Hair follicular keratinocyte (primary cell): ENCODE results near the gene LPIN3. TPM values are rescaled to one million over a fixed set of nuclear protein-coding genes. Genes with fewer than 3 reads are reported as not detected.

ENCODE experiments used
- total RNA-seq: library from RNA; depleted of rRNA; stranded (reverse); fragments of >200 nt; gene quantifications from 2 replicates; pipeline ENCODE4 v1.2.3, GENCODE V29; 2015

LPIN3 gene, protein sequence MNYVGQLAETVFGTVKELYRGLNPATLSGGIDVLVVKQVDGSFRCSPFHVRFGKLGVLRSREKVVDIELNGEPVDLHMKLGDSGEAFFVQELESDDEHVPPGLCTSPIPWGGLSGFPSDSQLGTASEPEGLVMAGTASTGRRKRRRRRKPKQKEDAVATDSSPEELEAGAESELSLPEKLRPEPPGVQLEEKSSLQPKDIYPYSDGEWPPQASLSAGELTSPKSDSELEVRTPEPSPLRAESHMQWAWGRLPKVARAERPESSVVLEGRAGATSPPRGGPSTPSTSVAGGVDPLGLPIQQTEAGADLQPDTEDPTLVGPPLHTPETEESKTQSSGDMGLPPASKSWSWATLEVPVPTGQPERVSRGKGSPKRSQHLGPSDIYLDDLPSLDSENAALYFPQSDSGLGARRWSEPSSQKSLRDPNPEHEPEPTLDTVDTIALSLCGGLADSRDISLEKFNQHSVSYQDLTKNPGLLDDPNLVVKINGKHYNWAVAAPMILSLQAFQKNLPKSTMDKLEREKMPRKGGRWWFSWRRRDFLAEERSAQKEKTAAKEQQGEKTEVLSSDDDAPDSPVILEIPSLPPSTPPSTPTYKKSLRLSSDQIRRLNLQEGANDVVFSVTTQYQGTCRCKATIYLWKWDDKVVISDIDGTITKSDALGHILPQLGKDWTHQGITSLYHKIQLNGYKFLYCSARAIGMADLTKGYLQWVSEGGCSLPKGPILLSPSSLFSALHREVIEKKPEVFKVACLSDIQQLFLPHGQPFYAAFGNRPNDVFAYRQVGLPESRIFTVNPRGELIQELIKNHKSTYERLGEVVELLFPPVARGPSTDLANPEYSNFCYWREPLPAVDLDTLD
- 9.3 and 16.2 TPM in 2 replicates for total RNA-seq

GRCh38 chr20:41340327-41341055 is at the start of gene LPIN3:
Gene LPIN3 (plus strand): TSS chr20:41340821. CDS start chr20:41345804, 4,983 bp downstream.

DNA sequence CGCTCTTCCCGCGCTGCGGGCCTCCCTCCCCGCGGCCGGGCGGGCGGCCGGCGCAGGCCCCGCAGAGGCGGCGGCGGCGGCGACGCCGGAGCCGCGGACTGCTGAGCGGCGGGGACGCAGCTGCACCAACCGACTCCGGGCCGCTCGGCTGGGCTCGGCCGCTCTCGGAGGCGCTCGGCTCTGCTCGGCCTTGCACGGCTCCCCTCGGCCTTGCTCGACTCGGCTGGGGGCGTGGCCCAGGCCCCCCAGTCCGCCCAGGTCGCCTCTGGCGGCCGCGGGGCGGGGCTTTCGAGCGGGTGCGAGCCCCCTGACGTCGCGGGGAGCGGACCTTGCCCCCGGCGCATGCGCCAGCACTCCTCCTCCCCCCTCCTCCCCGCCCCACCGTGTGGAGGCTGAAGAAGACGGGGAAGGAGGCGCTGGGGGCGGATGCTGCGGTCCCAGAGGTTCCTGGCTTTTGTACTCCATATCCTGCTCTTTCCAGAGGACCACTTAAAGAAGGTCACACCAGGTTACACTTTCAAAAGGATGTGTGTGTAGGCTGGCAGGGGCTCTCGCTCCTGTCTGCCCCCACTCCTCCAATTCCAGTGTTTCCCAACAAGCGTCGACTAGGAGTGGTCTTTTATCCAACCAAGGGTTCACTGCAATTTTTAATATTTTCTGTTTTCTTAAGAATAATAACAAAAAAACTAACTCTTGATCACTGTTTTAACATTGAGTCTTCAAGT is 22.9 kb upstream of the LPIN3 start, which contains the start of gene ZHX3:
Gene ZHX3 (minus strand): TSS at position 186 of the 725 bp plus-strand sequence. CDS start 112,815 bp downstream, outside the sequence.

DNA sequence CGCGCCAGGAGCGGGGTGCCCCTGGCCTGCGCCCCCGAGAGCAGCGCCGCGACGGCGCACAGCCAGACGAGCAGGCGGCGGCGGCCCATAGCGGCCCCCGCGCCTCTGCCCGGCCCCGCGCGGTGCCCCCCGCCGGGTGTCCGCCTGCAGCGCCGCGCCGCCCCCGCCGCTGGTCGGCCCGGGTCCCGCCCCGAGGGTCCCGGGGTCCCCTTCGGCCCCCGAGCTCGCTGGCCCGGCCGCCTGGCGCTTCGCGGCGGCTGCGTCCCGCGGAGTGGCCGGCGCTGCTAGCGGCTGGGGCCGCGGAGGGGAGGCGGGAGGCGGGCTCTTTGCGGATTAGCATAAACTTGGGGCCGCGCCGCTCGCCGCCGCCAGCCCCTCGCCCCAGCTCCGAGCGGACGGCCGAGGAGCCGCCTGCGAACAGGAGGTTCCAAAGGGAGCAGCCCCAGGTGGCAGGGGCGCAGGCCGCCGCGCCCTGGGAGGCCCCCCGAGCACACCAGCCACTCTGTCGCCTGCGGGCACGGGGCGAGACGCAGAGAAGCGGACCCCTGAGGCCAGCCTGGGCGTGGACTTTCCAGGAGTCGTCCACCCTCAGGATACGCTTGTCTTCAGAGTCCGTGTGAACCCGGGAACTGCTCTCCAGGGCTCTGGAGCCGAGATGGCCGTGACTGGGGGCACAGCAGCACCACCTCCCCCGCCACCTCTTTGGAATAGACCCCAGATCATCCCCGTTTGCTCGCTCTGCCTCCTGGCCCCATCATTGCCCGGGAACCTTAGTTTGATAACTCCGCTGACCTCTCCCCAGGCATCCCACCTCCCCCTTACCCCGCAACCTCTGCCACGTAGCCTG is 26.1 kb downstream of the LPIN3 start, which contains the start of gene EMILIN3:
Gene EMILIN3 (minus strand): TSS at position 273 of the 847 bp plus-strand sequence. CDS start 184 bp downstream, at position 89.

Other genes starting within 250 kb of the LPIN3 start
- gene PLCG1, start 203.3 kb upstream of the LPIN3 start, total RNA-seq, result 23.5 and 40.4 TPM in 2 replicates
- gene ZHX3, start 23.1 kb upstream of the LPIN3 start, total RNA-seq, result 7.9 and 9.7 TPM in 2 replicates
- gene EMILIN3, start 26.0 kb downstream of the LPIN3 start, total RNA-seq, result 0.04 TPM in 1 of 2 replicates, not detected in the other